HL-60 (cell line): ENCODE results near the gene ANKDD1B.

Experiments
- CTCF ChIP-seq: IDR thresholded peaks from one replicate; pipeline ENCODE4 v1.5.1; 2011; ENCODE audit warnings: low read length, control low read depth, inconsistent platforms; ENCODE audit not compliant: insufficient read depth
- GABPA ChIP-seq: IDR thresholded peaks from 2 replicates; pipeline ENCODE4 v1.6.1; 2012; ENCODE audit warnings: low read depth
- POLR2AphosphoS5 ChIP-seq: IDR thresholded peaks from 2 replicates; pipeline ENCODE4 v1.6.1; 2012; ENCODE audit warnings: low read depth

GRCh38 chr5:75710637-75711036, 99.4 kb downstream of the ANKDD1B start:
- no peak for TF ChIP-seq POLR2AphosphoS5
- TF ChIP-seq CTCF: no peak
- no peak for TF ChIP-seq GABPA
